HCT116 (cell line): ENCODE results near the gene GFY. TPM values are rescaled to one million over a fixed set of nuclear protein-coding genes. Genes with fewer than 3 reads are reported as not detected.

Experiments
- ATAC-seq: fragments of 200-7000 bp; cut with Tn5 transposase; 2 replicates; pipeline ENCODE4 v1.9.1; 2020; ENCODE audit warnings: mild to moderate bottlenecking, moderate library complexity
- BruUV-seq: library from RNA; stranded (reverse); fragments of 400-500 nt; replicated peaks from 2 replicates; lab custom pipeline; 2021; lab: Mats Ljungman, UMichigan
- CTCF ChIA-PET: fragments of 300-600 bp; sonication (Branson Sonifier 250); formaldehyde crosslinking; loops from one replicate; lab custom pipeline; 2021; ENCODE audit warnings: antibody characterized with exemption; lab: Charles Lee
- POLR2A ChIA-PET: fragments of 300-600, 350-600 bp; sonication (Branson Sonifier 250); formaldehyde crosslinking; loops from one replicate; lab custom pipeline; 2021; ENCODE audit warnings: antibody characterized with exemption; lab: Charles Lee
- RAD21 ChIA-PET, 2 experiments: fragments of 300-600 bp; sonication (Branson Sonifier 250); formaldehyde crosslinking; loops; one replicate each; lab custom pipeline; 2023; ENCODE audit warnings: low total read pairs in 2 of 2; ENCODE audit not compliant: uncharacterized antibody in 2 of 2, unreplicated experiment in 2 of 2, low non-redundant PET in 1 of 2; lab: Charles Lee
- DNase-seq: peaks from one replicate; pipeline ENCODE4 v3.0.0-alpha.2; 2010; ENCODE audit warnings: low read depth, low spot score
- H2AFZ ChIP-seq: fragments of 200-600 bp; shearing (Covaris generic), sonication (generic); 2 replicates; pipeline ENCODE4 v1.6.1; 2017; ENCODE audit warnings: low read depth, mixed run types, mixed read lengths, antibody characterized with exemption, low read length; ENCODE audit not compliant: poor library complexity, severe bottlenecking
- H3K27ac ChIP-seq: 2 replicates; pipeline ENCODE4 v1.5.1; 2012; ENCODE audit warnings: low read depth, low read length
- H3K27me3 ChIP-seq: fragments of 200-600 bp; sonication (generic); 2 replicates; pipeline ENCODE4 v1.6.1; 2016; ENCODE audit warnings: mixed run types, low read length, mixed read lengths; ENCODE audit not compliant: insufficient read depth
- H3K36me3 ChIP-seq, 2 experiments: fragments of 200-500 bp in 1 of 2; fragments of 200-600 bp in 1 of 2; sonication (Bioruptor generic) in 1 of 2; sonication (generic) in 1 of 2; 2 replicates each; pipeline versions ENCODE4 v1.5.1 to v1.6.1; 2014 to 2016; ENCODE audit warnings: low read length in 2 of 2, inconsistent platforms in 1 of 2, mixed read lengths in 1 of 2, mixed run types in 1 of 2; ENCODE audit not compliant: insufficient read depth in 2 of 2, control insufficient read depth in 1 of 2
- H3K4me1 ChIP-seq, 2 experiments: fragments of 200-600 bp in 1 of 2; sonication (generic) in 1 of 2; 2 replicates each; pipeline versions ENCODE4 v1.5.1 to v1.6.1; 2012 to 2017; ENCODE audit warnings: low read length in 2 of 2, inconsistent platforms in 1 of 2, mild to moderate bottlenecking in 1 of 2, mixed read lengths in 1 of 2, mixed run types in 1 of 2, moderate library complexity in 1 of 2; ENCODE audit not compliant: insufficient read depth in 2 of 2, control insufficient read depth in 1 of 2
- H3K4me2 ChIP-seq: fragments of 200-600 bp; sonication (generic); 2 replicates; pipeline ENCODE4 v1.6.1; 2017; ENCODE audit warnings: mixed run types, low read length, mixed read lengths
- H3K4me3 ChIP-seq, 2 experiments: fragments of 200-600 bp in 1 of 2; sonication (generic) in 1 of 2; replicated peaks in 1 of 2; 2 replicates each; pipeline ENCODE4 v1.5.1; 2011 to 2016; ENCODE audit warnings: low read length in 2 of 2, control low read depth in 1 of 2, low read depth in 1 of 2, mild to moderate bottlenecking in 1 of 2, mixed read lengths in 1 of 2, mixed run types in 1 of 2
- H3K79me2 ChIP-seq: fragments of 200-600 bp; sonication (generic); 2 replicates; pipeline ENCODE4 v1.6.1; 2017; ENCODE audit warnings: mild to moderate bottlenecking, mixed run types, low read length, moderate library complexity, mixed read lengths; ENCODE audit not compliant: insufficient read depth
- H3K9ac ChIP-seq: fragments of 200-600 bp; sonication (generic); 2 replicates; pipeline ENCODE4 v1.6.1; 2016; ENCODE audit warnings: low read length, mixed read lengths
- H3K9me2 ChIP-seq: fragments of 200-600 bp; sonication (generic), shearing (Covaris generic); 2 replicates; pipeline ENCODE4 v1.6.1; 2017; ENCODE audit warnings: mixed run types, mild to moderate bottlenecking, moderate library complexity; ENCODE audit not compliant: insufficient read depth
- H3K9me3 ChIP-seq, 2 experiments: fragments of 200-500 bp in 1 of 2; fragments of 200-600 bp in 1 of 2; sonication (Bioruptor generic) in 1 of 2; sonication (generic) in 1 of 2; 2 replicates each; pipeline ENCODE4 v1.6.1; 2014 to 2017; ENCODE audit warnings: low read length in 2 of 2, mixed read lengths in 2 of 2, inconsistent platforms in 1 of 2, low read depth in 1 of 2, mild to moderate bottlenecking in 1 of 2, mixed run types in 1 of 2, moderate library complexity in 1 of 2; ENCODE audit not compliant: control insufficient read depth in 1 of 2, insufficient read depth in 1 of 2
- H4K20me1 ChIP-seq: fragments of 200-600 bp; sonication (generic), shearing (Covaris generic); 2 replicates; pipeline ENCODE4 v1.6.1; 2017; ENCODE audit warnings: mixed run types, mild to moderate bottlenecking, moderate library complexity; ENCODE audit not compliant: insufficient read depth
- CBX3 ChIP-seq: IDR thresholded peaks from 2 replicates; pipeline ENCODE4 v1.6.1; 2012; ENCODE audit warnings: low read depth
- ELF1 ChIP-seq: IDR thresholded peaks from 2 replicates; pipeline ENCODE4 v1.6.1; 2012; ENCODE audit warnings: low read depth, borderline replicate concordance
- FOSL1 ChIP-seq: IDR thresholded peaks from 2 replicates; pipeline ENCODE4 v1.6.1; 2012; ENCODE audit warnings: low read depth
- RAD21 ChIP-seq: IDR thresholded peaks from 2 replicates; pipeline ENCODE4 v1.6.1; 2012; ENCODE audit warnings: low read depth, mild to moderate bottlenecking
- SIN3A ChIP-seq: IDR thresholded peaks from 2 replicates; pipeline ENCODE4 v1.6.1; 2012; ENCODE audit warnings: low read depth
- SRF ChIP-seq: IDR thresholded peaks from 2 replicates; pipeline ENCODE4 v1.6.1; 2012; ENCODE audit warnings: low read depth
- ZNF274 ChIP-seq: fragments of 200-500 bp; sonication (Bioruptor generic); IDR thresholded peaks from 2 replicates; pipeline ENCODE4 v1.6.1; 2014; ENCODE audit warnings: mild to moderate bottlenecking, low read depth, low read length, inconsistent platforms
- intact Hi-C: fragments of 100-400 bp; cut with micrococcal nuclease; formaldehyde crosslinking; loops from 2 replicates; pipeline ENCODE4 v1.10.0; 2022
- total RNA-seq: library from RNA; stranded (reverse); gene quantifications from one replicate; pipeline ENCODE4 v1.2.1, GENCODE V29; 2021; ENCODE audit not compliant: unreplicated experiment
- TF ChIP-seq, protein P1 (sequence below): IDR thresholded peaks from 2 replicates; pipeline ENCODE4 v1.6.1; 2011; ENCODE audit warnings: mild to moderate bottlenecking, low read length, moderate library complexity; ENCODE audit not compliant: insufficient replicate concordance; ENCODE audit errors: extremely low read depth
- TF ChIP-seq, protein P2 (sequence below), 3 experiments: fragments of 200-600 bp in 1 of 3; sonication (generic) in 1 of 3; IDR thresholded peaks in 2 of 3; conservative IDR thresholded peaks in 1 of 3; 2 replicates each; pipeline ENCODE4 v1.5.1; 2012 to 2017; ENCODE audit warnings: low read depth in 2 of 3, low read length in 2 of 3, antibody characterized with exemption in 1 of 3, borderline replicate concordance in 1 of 3, control low read depth in 1 of 3, mild to moderate bottlenecking in 1 of 3, mixed read lengths in 1 of 3, mixed run types in 1 of 3, moderate library complexity in 1 of 3; ENCODE audit not compliant: insufficient read depth in 1 of 3
- TF ChIP-seq, protein P3 (sequence below): IDR thresholded peaks from 2 replicates; pipeline ENCODE4 v1.6.1; 2012; ENCODE audit warnings: low read depth
- TF ChIP-seq, protein P4 (sequence below): IDR thresholded peaks from 2 replicates; pipeline ENCODE4 v1.6.1; 2012

Gene GFY
- total RNA-seq, 1 experiment from 2014 or later, result 2.6 TPM

DNA sequence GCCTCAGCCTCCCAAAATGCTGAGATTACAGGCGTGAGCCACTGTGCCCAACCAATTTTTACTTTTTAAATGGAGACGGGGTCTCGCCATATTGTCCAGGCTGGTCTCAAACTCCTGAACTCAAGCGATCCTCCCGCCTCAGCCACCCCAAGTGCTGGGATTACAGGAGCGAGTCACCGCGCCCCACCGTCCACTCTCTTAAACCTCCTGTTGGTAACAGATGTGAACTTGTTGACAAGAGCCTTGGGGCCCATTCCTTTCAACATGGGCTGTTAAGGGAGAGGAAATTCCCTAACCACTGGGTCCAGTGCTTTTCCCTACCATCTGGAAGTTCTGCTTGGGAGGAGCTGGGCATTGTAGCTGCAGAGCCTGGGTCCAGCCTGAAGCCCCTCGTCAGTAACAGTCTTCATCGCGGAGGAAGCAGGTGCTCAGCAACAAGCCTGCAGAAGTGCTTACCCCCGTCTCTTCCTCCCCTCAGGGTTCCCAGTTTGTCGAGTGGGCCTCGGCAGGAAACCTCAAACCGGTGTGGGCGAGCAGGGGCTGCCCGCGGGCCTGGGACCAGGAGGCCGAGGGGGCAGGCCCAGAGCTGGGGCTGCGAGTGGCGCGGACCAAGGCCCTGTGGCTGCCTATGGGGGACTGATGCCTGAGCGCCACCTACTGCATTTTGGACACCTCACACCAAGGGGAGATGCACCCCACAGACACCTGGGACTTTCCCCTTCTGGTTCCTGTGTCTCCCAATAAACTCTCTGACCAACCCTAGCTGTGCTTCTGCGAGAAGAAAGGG lies 44.8 kb downstream of the GFY start:
- Histone ChIP-seq H3K9me2 (no peaks in the 10 kb centered on the region), H3K79me2 (no peaks in the 10 kb centered on the region), H3K9ac (no peak overlapping the region), H2AFZ (no peak overlapping the region), H3K27me3 (no peaks in the 10 kb centered on the region), H3K27ac (no peak overlapping the region), H3K9me3 (no peaks in the 10 kb centered on the region), H3K4me1 (peaks cover 28 to 47% of the 10 kb centered on the region in 2 experiments), H3K4me3 (no peak overlapping the region), H3K36me3 (no peaks in the 10 kb centered on the region; a peak in 1 of 4 replicates), H4K20me1 (no peaks in the 10 kb centered on the region), H3K4me2 (no peak overlapping the region)
- no TSS peak for BruUV-seq
- ChIA-PET POLR2A (interaction anchor here (1.3 kb wide), 1 partner anchor 17 kb away, joined by 4 read pairs; the partner anchor contains the start of gene ALDH16A1), RAD21 (no interaction called here), CTCF (interaction anchor here (1.1 kb wide), 1 partner anchor 25 kb away, joined by 3 read pairs; no protein-coding TSS in a partner anchor)
- intact Hi-C loops, result no loop called here
- DNase-seq, result no peak
- TF ChIP-seq, protein P1, sequence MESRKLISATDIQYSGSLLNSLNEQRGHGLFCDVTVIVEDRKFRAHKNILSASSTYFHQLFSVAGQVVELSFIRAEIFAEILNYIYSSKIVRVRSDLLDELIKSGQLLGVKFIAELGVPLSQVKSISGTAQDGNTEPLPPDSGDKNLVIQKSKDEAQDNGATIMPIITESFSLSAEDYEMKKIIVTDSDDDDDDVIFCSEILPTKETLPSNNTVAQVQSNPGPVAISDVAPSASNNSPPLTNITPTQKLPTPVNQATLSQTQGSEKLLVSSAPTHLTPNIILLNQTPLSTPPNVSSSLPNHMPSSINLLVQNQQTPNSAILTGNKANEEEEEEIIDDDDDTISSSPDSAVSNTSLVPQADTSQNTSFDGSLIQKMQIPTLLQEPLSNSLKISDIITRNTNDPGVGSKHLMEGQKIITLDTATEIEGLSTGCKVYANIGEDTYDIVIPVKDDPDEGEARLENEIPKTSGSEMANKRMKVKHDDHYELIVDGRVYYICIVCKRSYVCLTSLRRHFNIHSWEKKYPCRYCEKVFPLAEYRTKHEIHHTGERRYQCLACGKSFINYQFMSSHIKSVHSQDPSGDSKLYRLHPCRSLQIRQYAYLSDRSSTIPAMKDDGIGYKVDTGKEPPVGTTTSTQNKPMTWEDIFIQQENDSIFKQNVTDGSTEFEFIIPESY, result no peak
- TF ChIP-seq RAD21 (peak; percentile 49), FOSL1 (no peak), SRF (no peak), ZNF274 (no peak), ELF1 (no peak), SIN3A (no peak), CBX3 (no peak)
- TF ChIP-seq, protein P2, sequence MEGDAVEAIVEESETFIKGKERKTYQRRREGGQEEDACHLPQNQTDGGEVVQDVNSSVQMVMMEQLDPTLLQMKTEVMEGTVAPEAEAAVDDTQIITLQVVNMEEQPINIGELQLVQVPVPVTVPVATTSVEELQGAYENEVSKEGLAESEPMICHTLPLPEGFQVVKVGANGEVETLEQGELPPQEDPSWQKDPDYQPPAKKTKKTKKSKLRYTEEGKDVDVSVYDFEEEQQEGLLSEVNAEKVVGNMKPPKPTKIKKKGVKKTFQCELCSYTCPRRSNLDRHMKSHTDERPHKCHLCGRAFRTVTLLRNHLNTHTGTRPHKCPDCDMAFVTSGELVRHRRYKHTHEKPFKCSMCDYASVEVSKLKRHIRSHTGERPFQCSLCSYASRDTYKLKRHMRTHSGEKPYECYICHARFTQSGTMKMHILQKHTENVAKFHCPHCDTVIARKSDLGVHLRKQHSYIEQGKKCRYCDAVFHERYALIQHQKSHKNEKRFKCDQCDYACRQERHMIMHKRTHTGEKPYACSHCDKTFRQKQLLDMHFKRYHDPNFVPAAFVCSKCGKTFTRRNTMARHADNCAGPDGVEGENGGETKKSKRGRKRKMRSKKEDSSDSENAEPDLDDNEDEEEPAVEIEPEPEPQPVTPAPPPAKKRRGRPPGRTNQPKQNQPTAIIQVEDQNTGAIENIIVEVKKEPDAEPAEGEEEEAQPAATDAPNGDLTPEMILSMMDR (IDR thresholded peaks at IDR 0.05 in 2 of 3, conservative IDR thresholded peaks at IDR 0.05 in 1 of 3; ENCODE audit: borderline replicate concordance in 1 of 3, insufficient read depth in 1 of 3, low read depth in 2 of 3, low read length in 2 of 3), result peak; percentile 21 to 49 (median 36); a peak in 5 of 6 replicates
- TF ChIP-seq, protein P3, sequence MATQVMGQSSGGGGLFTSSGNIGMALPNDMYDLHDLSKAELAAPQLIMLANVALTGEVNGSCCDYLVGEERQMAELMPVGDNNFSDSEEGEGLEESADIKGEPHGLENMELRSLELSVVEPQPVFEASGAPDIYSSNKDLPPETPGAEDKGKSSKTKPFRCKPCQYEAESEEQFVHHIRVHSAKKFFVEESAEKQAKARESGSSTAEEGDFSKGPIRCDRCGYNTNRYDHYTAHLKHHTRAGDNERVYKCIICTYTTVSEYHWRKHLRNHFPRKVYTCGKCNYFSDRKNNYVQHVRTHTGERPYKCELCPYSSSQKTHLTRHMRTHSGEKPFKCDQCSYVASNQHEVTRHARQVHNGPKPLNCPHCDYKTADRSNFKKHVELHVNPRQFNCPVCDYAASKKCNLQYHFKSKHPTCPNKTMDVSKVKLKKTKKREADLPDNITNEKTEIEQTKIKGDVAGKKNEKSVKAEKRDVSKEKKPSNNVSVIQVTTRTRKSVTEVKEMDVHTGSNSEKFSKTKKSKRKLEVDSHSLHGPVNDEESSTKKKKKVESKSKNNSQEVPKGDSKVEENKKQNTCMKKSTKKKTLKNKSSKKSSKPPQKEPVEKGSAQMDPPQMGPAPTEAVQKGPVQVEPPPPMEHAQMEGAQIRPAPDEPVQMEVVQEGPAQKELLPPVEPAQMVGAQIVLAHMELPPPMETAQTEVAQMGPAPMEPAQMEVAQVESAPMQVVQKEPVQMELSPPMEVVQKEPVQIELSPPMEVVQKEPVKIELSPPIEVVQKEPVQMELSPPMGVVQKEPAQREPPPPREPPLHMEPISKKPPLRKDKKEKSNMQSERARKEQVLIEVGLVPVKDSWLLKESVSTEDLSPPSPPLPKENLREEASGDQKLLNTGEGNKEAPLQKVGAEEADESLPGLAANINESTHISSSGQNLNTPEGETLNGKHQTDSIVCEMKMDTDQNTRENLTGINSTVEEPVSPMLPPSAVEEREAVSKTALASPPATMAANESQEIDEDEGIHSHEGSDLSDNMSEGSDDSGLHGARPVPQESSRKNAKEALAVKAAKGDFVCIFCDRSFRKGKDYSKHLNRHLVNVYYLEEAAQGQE, result no peak
- TF ChIP-seq, protein P4, sequence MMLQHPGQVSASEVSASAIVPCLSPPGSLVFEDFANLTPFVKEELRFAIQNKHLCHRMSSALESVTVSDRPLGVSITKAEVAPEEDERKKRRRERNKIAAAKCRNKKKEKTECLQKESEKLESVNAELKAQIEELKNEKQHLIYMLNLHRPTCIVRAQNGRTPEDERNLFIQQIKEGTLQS, result no peak
- peak; percentile 28; the same call in 1 of the 2 replicates for ATAC-seq
